MM.1S (cell line): ENCODE results near the gene ZNF44.

Experiments used
- DNase-seq: peaks from one replicate; pipeline ENCODE4 v3.0.0-alpha.2; 2015
- H2AFZ ChIP-seq: fragments of 300-600 bp; sonication (generic); 2 replicates; pipeline ENCODE4 v1.6.0; 2016; ENCODE audit warnings: antibody characterized with exemption, low read length
- H3F3A ChIP-seq: fragments of 300-600 bp; sonication (generic); 2 replicates; pipeline ENCODE4 v1.6.1; 2016; ENCODE audit warnings: mild to moderate bottlenecking, antibody characterized with exemption, low read length, moderate library complexity, mixed read lengths; ENCODE audit not compliant: insufficient read depth
- H3K27ac ChIP-seq: fragments of 300-600 bp; sonication (generic); 2 replicates; pipeline ENCODE4 v1.5.1; 2016; ENCODE audit warnings: mild to moderate bottlenecking, low read length
- H3K27me3 ChIP-seq: fragments of 300-600 bp; sonication (generic); replicated peaks from 2 replicates; pipeline ENCODE4 v1.6.0; 2016; ENCODE audit warnings: low read length; ENCODE audit not compliant: insufficient read depth
- H3K36me3 ChIP-seq: fragments of 300-600 bp; sonication (generic); replicated peaks from 2 replicates; pipeline ENCODE4 v1.6.1; 2016; ENCODE audit warnings: mild to moderate bottlenecking, low read length, mixed read lengths; ENCODE audit not compliant: insufficient read depth
- H3K4me1 ChIP-seq: fragments of 300-600 bp; sonication (generic); 2 replicates; pipeline ENCODE4 v1.6.1; 2016; ENCODE audit warnings: low read length, mixed read lengths
- H3K4me2 ChIP-seq: fragments of 300-600 bp; sonication (generic); 2 replicates; pipeline ENCODE4 v1.6.0; 2016; ENCODE audit warnings: low read depth, low read length
- H3K4me3 ChIP-seq: fragments of 300-600 bp; sonication (generic); 2 replicates; pipeline ENCODE4 v1.5.1; 2016; ENCODE audit warnings: low read length, mixed read lengths
- H3K79me2 ChIP-seq: fragments of 300-600 bp; sonication (generic); 2 replicates; pipeline ENCODE4 v1.6.1; 2016; ENCODE audit warnings: mixed run types, low read length, mixed read lengths
- H3K9ac ChIP-seq: fragments of 300-600 bp; sonication (generic); 2 replicates; pipeline ENCODE4 v1.6.1; 2016; ENCODE audit warnings: low read length, mixed read lengths
- H3K9me2 ChIP-seq: fragments of 300-600 bp; sonication (generic); replicated peaks from 2 replicates; pipeline ENCODE4 v1.6.1; 2016; ENCODE audit warnings: mild to moderate bottlenecking, low read length, mixed read lengths; ENCODE audit not compliant: insufficient read depth
- H3K9me3 ChIP-seq: fragments of 300-600 bp; sonication (generic); replicated peaks from 2 replicates; pipeline ENCODE4 v1.6.1; 2016; ENCODE audit warnings: mild to moderate bottlenecking, low read length, mixed read lengths; ENCODE audit not compliant: insufficient read depth
- H4K20me1 ChIP-seq: fragments of 300-600 bp; sonication (generic); 2 replicates; pipeline ENCODE4 v1.6.1; 2016; ENCODE audit warnings: mild to moderate bottlenecking, low read length, moderate library complexity, mixed read lengths; ENCODE audit not compliant: insufficient read depth
- CTCF ChIP-seq: fragments of 300-600 bp; sonication (generic); IDR thresholded peaks from 2 replicates; pipeline ENCODE4 v1.5.1; 2016; ENCODE audit warnings: antibody characterized with exemption, low read length, mixed read lengths
- EZH2 ChIP-seq: fragments of 300-600 bp; sonication (generic); optimal IDR thresholded peaks from 2 replicates; pipeline ENCODE3; 2017; ENCODE audit warnings: low read depth, mild to moderate bottlenecking, antibody characterized with exemption, low read length, mixed read lengths
- EZH2phosphoT487 ChIP-seq: fragments of 300-600 bp; sonication (generic); IDR thresholded peaks from 2 replicates; pipeline ENCODE4 v1.6.1; 2018; ENCODE audit warnings: antibody characterized with exemption, low read length

The ZNF44 gene

GRCh38 chr19:12330340-12330739, 35.7 kb upstream of the ZNF44 start:
- TF ChIP-seq EZH2phosphoT487 (no peak), EZH2 (no peak), CTCF (no peak)
- no peaks in the 10 kb centered on the region for H3K36me3 ChIP-seq
- H3K27me3 ChIP-seq = no peaks in the 10 kb centered on the region
- H3K4me2 ChIP-seq = no peak overlapping the region
- no peak overlapping the region for H3K9ac ChIP-seq
- H3K79me2 ChIP-seq = no peaks in the 10 kb centered on the region
- H2AFZ ChIP-seq = no peak overlapping the region
- H3F3A ChIP-seq = no peaks in the 10 kb centered on the region
- H3K9me2 ChIP-seq = no peaks in the 10 kb centered on the region
- H4K20me1 ChIP-seq = no peaks in the 10 kb centered on the region
- H3K4me1 ChIP-seq = no peaks in the 10 kb centered on the region
- H3K27ac ChIP-seq = no peak overlapping the region
- H3K4me3 ChIP-seq = no peak overlapping the region
- DNase-seq = no peak
- no peaks in the 10 kb centered on the region for H3K9me3 ChIP-seq

- no peaks in the 10 kb centered on the region for H3K36me3 ChIP-seq
- no peak overlapping the region for H3K9ac ChIP-seq
- H3K4me2 ChIP-seq = no peak overlapping the region
- TF ChIP-seq EZH2phosphoT487 = no peak
- TF ChIP-seq EZH2 = no peak
- TF ChIP-seq CTCF = no peak
- H3K4me1 ChIP-seq = no peaks in the 10 kb centered on the region
- H3K27me3 ChIP-seq = no peaks in the 10 kb centered on the region
- no peaks in the 10 kb centered on the region for H3K9me3 ChIP-seq
- H3K27ac ChIP-seq = no peak overlapping the region
- H3K4me3 ChIP-seq = no peak overlapping the region
- no peak overlapping the region for H2AFZ ChIP-seq
- H3K79me2 ChIP-seq = no peaks in the 10 kb centered on the region
- no peak for DNase-seq
- H4K20me1 ChIP-seq = no peaks in the 10 kb centered on the region
- H3F3A ChIP-seq = no peaks in the 10 kb centered on the region
- H3K9me2 ChIP-seq = no peaks in the 10 kb centered on the region
Measured at GRCh38 chr19:12325690-12326089, 31.0 kb upstream of the ZNF44 start.

- Histone ChIP-seq H3F3A (no peaks in the 10 kb centered on the region), H3K9me3 (no peaks in the 10 kb centered on the region), H3K4me3 (no peak overlapping the region), H3K27me3 (no peaks in the 10 kb centered on the region), H3K9me2 (no peaks in the 10 kb centered on the region), H3K79me2 (no peaks in the 10 kb centered on the region), H3K27ac (no peak overlapping the region), H2AFZ (no peak overlapping the region), H3K4me1 (no peaks in the 10 kb centered on the region), H3K36me3 (no peaks in the 10 kb centered on the region), H4K20me1 (no peaks in the 10 kb centered on the region), H3K4me2 (no peak overlapping the region), H3K9ac (no peak overlapping the region)
- no peak for TF ChIP-seq EZH2phosphoT487
- no peak for TF ChIP-seq EZH2
- no peak for TF ChIP-seq CTCF
- no peak for DNase-seq
Measured at GRCh38 chr19:12318782-12319413, 24.2 kb upstream of the ZNF44 start.
